Prostate gland (tissue), 2 donors: ENCODE data around the gene RTTN.

Experiments used
- POLR2A ChIP-seq: fragments of 450-650 bp; IDR thresholded peaks from one replicate; pipeline ENCODE4 v1.6.1; 2016; ENCODE audit warnings: antibody characterized with exemption, mild to moderate bottlenecking
- TF ChIP-seq, protein P1 (sequence below), 4 experiments: fragments of 200-600 bp in 2 of 4; fragments of 450-650 bp in 2 of 4; sonication (generic) in 2 of 4; IDR thresholded peaks; 1 replicate in 3 of 4; 2 replicates in 1 of 4; pipeline ENCODE4 v1.5.1; 2016 to 2019; ENCODE audit warnings: antibody characterized with exemption in 4 of 4, mild to moderate bottlenecking in 2 of 4, moderate library complexity in 2 of 4

DNA sequence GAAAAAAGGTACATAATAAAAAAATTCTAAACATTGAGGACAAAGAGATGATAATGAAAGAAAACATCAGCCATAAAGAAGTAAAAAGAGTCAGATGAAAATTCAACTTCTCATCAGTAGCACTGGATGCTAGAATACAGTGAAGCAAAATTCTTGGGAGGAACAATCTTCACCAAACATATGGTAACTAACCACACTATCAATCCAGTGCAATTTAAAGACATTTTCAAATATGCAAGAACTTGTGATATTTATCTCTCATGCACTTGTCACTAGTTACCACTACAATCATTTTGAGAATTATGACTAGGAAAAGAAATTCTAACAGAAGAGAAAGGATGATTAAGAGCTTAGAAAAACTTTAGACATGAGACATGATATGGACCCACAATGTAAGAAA, 127.4 kb downstream of the RTTN start:
- TF ChIP-seq, protein P1, sequence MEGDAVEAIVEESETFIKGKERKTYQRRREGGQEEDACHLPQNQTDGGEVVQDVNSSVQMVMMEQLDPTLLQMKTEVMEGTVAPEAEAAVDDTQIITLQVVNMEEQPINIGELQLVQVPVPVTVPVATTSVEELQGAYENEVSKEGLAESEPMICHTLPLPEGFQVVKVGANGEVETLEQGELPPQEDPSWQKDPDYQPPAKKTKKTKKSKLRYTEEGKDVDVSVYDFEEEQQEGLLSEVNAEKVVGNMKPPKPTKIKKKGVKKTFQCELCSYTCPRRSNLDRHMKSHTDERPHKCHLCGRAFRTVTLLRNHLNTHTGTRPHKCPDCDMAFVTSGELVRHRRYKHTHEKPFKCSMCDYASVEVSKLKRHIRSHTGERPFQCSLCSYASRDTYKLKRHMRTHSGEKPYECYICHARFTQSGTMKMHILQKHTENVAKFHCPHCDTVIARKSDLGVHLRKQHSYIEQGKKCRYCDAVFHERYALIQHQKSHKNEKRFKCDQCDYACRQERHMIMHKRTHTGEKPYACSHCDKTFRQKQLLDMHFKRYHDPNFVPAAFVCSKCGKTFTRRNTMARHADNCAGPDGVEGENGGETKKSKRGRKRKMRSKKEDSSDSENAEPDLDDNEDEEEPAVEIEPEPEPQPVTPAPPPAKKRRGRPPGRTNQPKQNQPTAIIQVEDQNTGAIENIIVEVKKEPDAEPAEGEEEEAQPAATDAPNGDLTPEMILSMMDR (IDR thresholded peaks at IDR 0.05): no peak
- no peak for TF ChIP-seq POLR2A
